Lower leg skin (tissue), 4 donors: ENCODE data around the gene PTPRN2. TPM values are rescaled to one million over a fixed set of nuclear protein-coding genes. Genes with fewer than 3 reads are reported as not detected.

ENCODE experiments used
- DNase-seq, 2 donors: peaks; one replicate each; pipeline ENCODE4 v3.0.0-alpha.2; 2019; ENCODE audit warnings: low spot score in 2 of 2
- H3K4me3 ChIP-seq: fragments of 200-600 bp; sonication (generic); 2 replicates; pipeline ENCODE4 v1.5.1; 2017; ENCODE audit warnings: mild to moderate bottlenecking, low read depth; ENCODE audit not compliant: poor library complexity, severe bottlenecking
- POLR2A ChIP-seq, 2 donors: fragments of 450-650 bp; IDR thresholded peaks; one replicate each; pipeline ENCODE4 v1.6.1; 2016 to 2017; ENCODE audit warnings: antibody characterized with exemption in 2 of 2, mild to moderate bottlenecking in 1 of 2, moderate library complexity in 1 of 2
- WGBS, 2 donors: methylation state at CpG; one replicate each; pipeline ENCODE4 v1.1.5; 2018; 5-methylcytosine and 5-hydroxymethylcytosine counted together
- intact Hi-C: fragments of 100-400 bp; cut with DNase I; formaldehyde crosslinking; loops from one replicate; pipeline ENCODE4 v1.15.0; 2023; ENCODE audit warnings: low total_unique reads
- total RNA-seq, 4 donors: library from RNA; depleted of rRNA; stranded (reverse); fragments of >200 nt; gene quantifications; one replicate each; pipeline ENCODE4 v1.1.0, GENCODE V29; 2016
- TF ChIP-seq, protein P1 (sequence below), 3 donors: fragments of 450-650 bp; IDR thresholded peaks; one replicate each; pipeline ENCODE4 v1.5.1; 2016; ENCODE audit warnings: antibody characterized with exemption in 3 of 3, mild to moderate bottlenecking in 3 of 3, moderate library complexity in 2 of 3

PTPRN2 gene
- total RNA-seq, 4 donors from 2014 or later, result 0.11 to 1.6 (median 0.92) TPM

DNA sequence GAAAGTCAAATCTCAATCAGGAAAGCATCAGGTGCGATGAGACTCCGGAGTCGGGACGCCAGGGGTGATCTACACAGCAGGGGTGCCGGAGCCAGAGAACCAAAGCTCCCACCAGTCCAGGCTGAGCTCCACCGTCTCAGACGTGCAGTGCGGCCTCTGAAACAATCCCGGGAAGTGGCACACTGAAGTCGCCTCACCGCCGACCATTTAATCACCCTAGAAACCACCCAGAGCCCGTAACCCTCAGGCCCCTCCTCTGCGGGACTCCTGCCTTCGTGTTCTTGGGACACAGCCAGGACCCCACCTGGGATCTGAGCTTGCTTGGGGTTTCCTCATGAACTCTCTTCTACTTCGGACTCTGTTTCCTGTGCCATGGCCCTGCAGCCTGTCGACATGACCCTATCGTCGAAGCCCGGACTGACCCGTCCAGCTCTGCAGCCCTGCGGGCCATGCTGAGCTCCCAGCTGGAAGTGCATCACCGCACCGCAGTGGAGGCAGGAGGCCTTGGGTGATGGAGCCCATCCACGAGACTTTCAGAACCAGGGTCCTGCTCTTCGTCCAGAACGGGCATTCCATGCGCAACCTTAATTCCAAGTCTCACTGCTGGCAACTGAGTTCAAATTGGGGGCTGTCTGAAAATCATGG is 266.4 kb downstream of the PTPRN2 start:
- DNase-seq, result no peak
- intact Hi-C loops, result no loop called here
- WGBS, 2 donors, result 86 to 92% methylated on average over 28 of the region's 28 CpGs
- no peak overlapping the region for H3K4me3 ChIP-seq
- TF ChIP-seq, protein P1, sequence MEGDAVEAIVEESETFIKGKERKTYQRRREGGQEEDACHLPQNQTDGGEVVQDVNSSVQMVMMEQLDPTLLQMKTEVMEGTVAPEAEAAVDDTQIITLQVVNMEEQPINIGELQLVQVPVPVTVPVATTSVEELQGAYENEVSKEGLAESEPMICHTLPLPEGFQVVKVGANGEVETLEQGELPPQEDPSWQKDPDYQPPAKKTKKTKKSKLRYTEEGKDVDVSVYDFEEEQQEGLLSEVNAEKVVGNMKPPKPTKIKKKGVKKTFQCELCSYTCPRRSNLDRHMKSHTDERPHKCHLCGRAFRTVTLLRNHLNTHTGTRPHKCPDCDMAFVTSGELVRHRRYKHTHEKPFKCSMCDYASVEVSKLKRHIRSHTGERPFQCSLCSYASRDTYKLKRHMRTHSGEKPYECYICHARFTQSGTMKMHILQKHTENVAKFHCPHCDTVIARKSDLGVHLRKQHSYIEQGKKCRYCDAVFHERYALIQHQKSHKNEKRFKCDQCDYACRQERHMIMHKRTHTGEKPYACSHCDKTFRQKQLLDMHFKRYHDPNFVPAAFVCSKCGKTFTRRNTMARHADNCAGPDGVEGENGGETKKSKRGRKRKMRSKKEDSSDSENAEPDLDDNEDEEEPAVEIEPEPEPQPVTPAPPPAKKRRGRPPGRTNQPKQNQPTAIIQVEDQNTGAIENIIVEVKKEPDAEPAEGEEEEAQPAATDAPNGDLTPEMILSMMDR (IDR thresholded peaks at IDR 0.05), result no peak
- no peak for TF ChIP-seq POLR2A (IDR thresholded peaks at IDR 0.05)

- 86 to 93% methylated on average over 26 of the region's 27 CpGs for WGBS, 2 donors
- TF ChIP-seq, protein P1 (IDR thresholded peaks at IDR 0.05), result no peak
- TF ChIP-seq POLR2A (IDR thresholded peaks at IDR 0.05), result no peak
- intact Hi-C loops, result no loop called here
- no peak overlapping the region for H3K4me3 ChIP-seq
- no peak for DNase-seq
Observed at GRCh38 chr7:158320328-158320727, 267.3 kb downstream of the PTPRN2 start.

- peak in 1 of 2 donors; percentile 65 for DNase-seq
- no peak overlapping the region for H3K4me3 ChIP-seq
- intact Hi-C loops, result no loop called here
- 81 to 92% methylated on average over 3 to 22 of the region's 22 CpGs for WGBS, 2 donors
- TF ChIP-seq POLR2A (IDR thresholded peaks at IDR 0.05), result no peak
- TF ChIP-seq, protein P1 (IDR thresholded peaks at IDR 0.05), result no peak
Observed at GRCh38 chr7:158318511-158318913, 269.1 kb downstream of the PTPRN2 start.

DNA sequence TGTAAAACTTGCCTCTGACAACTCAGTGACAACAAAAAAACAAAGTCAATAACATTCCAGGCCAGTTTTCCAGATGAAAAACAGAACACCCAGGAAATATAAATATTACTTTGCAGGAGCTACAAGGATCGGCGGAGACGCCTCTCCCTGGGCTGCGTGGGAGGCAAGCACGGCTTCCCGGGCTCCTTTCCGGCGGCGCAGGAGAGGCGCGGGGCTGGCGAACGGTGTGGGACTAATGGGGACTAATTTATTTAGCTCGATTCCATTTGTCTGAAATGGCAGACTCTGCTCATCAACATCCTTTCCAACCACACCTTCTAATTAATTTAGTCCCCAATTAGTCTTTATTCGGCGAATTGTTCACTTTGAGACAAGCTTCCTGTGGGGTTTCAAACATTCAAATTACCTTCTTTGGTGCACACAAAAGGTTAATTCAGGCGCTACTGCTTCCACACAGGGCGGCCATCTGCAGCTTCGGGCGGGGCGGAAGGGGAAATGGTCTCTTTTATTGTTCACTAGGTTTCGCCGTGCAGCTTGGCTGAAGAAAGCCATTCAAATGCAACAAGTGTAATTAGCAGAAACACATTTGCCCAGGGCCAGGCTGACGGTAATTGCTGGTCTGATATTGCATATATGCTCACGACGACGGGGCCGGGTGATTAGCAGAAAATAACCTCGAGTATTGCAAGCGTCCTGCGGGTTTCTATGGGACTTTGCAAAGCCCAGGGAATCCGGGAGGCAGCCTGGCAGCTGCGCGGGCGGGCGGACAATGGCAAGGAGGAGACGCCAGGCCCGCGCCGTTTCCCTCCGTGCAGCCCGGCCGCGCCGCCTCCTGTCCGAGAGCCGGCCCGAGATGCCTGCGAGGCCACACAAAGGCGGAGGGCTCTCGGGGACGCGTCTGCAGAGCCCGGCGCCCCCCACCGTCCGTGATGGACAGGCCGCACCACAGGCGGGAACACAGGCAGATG is 270.1 kb downstream of the PTPRN2 start:
- TF ChIP-seq POLR2A (IDR thresholded peaks at IDR 0.05), result no peak
- TF ChIP-seq, protein P1 (IDR thresholded peaks at IDR 0.05), result no peak
- 23 to 31% methylated on average over 59 of the region's 59 CpGs for WGBS, 2 donors

GRCh38 chr7:158316466-158317031 is 271.1 kb downstream of the PTPRN2 start:
- 90 to 91% methylated on average over 35 of the region's 35 CpGs for WGBS, 2 donors
- no peak for DNase-seq
- TF ChIP-seq, protein P1 (IDR thresholded peaks at IDR 0.05), result no peak
- TF ChIP-seq POLR2A (IDR thresholded peaks at IDR 0.05), result no peak
- intact Hi-C loops, result no loop called here
- no peak overlapping the region for H3K4me3 ChIP-seq

More for the DNA sequence above, 270.1 kb downstream of the PTPRN2 start:
- intact Hi-C loops, result no loop called here
- no peak for DNase-seq
- H3K4me3 ChIP-seq, result no peak overlapping the region
